ENCODE data around the gene CERK.

CERK gene

DNA sequence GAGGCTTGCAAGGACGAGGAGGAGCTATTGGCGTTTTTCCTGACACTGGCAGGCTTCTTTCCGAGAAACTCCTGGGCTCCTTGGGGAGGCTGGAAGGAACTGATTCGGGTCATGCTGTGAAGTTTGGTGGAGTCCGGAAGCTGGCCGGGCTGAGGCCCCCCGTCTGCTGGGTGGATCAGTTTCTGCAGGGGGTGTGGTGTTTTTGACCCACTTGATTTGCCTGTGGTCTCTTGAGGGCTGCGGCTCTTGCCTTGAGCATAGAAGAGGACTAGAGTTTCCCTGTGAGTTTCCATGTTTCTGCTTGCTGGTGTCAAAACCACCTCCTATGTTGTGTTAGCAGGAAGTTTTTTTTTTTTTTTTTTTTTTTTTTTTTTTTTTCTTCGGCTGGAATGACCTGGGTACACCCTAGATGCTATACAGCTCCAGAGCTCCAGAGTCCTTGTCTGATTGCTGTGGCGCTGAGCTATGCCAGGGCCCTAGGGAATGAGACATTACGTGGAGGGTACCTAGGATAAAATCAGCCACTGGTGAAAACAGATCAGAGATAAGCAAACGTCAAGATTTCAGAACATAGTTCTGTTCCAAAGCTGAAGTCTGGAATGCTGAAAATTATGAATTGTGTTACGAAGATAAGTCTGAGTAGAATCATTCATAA lies 25.1 kb upstream of the CERK start:
- peak; percentile 75 for DNase-seq (ENCODE audit: extremely low read depth, insufficient read length)
- no peaks in the 10 kb centered on the region for H3K27me3 ChIP-seq (replicated peaks; ENCODE audit: control insufficient read depth, insufficient read depth, low read length)
- H3K4me3 ChIP-seq (replicated peaks; ENCODE audit: low read depth, low read length): peak overlapping the region; percentile 99
- TF ChIP-seq, protein P1, sequence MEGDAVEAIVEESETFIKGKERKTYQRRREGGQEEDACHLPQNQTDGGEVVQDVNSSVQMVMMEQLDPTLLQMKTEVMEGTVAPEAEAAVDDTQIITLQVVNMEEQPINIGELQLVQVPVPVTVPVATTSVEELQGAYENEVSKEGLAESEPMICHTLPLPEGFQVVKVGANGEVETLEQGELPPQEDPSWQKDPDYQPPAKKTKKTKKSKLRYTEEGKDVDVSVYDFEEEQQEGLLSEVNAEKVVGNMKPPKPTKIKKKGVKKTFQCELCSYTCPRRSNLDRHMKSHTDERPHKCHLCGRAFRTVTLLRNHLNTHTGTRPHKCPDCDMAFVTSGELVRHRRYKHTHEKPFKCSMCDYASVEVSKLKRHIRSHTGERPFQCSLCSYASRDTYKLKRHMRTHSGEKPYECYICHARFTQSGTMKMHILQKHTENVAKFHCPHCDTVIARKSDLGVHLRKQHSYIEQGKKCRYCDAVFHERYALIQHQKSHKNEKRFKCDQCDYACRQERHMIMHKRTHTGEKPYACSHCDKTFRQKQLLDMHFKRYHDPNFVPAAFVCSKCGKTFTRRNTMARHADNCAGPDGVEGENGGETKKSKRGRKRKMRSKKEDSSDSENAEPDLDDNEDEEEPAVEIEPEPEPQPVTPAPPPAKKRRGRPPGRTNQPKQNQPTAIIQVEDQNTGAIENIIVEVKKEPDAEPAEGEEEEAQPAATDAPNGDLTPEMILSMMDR (IDR thresholded peaks at IDR 0.05; ENCODE audit: insufficient read depth, low read length, poor library complexity, severe bottlenecking): no peak
- H3K36me3 ChIP-seq (ENCODE audit: control insufficient read depth, insufficient read depth, low read length): peaks cover 5% of the 10 kb centered on the region; the same call in 1 of the 2 replicates

DNA sequence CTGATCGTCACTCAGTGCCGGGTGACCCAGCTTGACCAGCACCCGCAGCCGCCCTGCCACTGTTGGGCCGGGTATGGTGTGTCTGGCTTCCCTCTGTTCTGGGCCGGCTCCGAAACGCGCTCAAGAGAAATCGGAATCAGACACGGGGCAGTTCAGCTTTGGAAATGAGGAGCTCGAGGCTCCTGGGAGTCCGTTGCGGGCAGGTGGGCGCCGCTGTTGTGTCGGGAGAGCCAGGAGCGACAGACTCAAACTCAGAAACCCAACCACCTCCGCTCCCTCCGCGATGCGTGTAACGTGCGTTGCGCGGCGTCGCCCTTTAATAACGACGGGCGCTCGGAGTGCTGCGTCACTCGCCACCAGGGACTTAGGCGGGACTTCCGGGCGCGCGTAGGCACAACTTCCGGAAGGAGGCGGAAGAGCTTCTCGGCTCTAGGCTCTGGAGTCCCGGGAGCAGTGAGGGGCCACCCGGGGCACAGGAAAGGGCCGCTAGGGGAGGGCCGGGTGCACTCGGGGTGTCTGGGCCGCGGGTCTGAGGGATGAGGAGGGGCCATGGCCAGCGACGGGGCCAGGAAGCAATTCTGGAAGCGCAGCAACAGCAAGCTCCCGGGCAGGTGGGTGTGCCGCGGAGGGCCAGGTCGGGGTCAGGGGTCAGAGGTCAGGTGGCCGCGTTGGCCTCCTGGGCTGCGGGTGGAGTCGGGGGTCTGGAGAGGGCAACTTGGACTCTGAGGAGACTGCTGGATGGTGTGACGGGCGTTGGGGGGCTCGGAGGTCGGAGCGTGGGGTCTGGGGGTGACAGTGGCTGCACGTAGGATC lies 24.4 kb upstream of the CERK start, which contains the start of gene TBC1D22A:
Gene TBC1D22A (plus strand): TSS at position 413 of the 813 bp plus-strand sequence. CDS start 137 bp downstream, at position 550.
- Histone ChIP-seq H3K4me3 (replicated peaks; ENCODE audit: low read depth, low read length) (peak within 1 kb of the TSS; percentile 99), H3K27me3 (replicated peaks; ENCODE audit: control insufficient read depth, insufficient read depth, low read length) (no peaks in the 10 kb centered on the region), H3K36me3 (ENCODE audit: control insufficient read depth, insufficient read depth, low read length) (peaks cover 5% of the 10 kb centered on the region; the same call in 1 of the 2 replicates)
- DNase-seq (ENCODE audit: extremely low read depth, insufficient read length): peak; percentile 92
- TF ChIP-seq, protein P1 (IDR thresholded peaks at IDR 0.05; ENCODE audit: insufficient read depth, low read length, poor library complexity, severe bottlenecking): no peak

DNA sequence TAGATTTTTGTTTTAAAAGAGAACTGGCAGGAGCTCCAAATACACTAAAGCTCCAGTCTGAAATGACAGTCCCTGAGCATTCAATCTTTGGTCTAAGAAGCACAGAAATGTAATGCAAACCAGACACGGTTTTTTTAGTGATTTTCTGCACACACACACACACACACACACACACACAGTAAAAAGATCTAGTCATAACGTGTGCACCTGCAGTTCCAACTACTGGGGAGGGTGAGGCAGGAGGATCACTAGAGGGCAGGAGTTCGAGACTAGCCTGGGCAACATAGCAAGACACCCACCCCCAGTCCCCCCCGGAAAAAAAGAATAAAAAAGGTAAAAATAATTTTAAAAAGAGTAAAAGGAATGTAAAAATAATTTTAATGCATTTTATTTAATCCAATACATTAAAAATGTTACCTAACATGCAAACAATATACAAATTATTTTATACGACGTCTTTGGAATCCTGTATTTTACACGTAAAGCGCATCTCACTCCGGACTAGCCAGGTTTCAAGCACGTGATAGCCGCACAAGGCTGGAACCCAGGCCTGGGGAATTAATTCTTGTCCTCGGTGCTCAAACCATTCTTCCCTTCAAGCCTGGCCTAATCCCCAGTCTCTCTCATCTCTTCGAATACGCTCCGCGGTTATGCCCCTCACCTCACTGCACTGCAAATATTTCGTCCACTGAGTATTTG lies 23.6 kb upstream of the CERK start:
- Histone ChIP-seq H3K36me3 (ENCODE audit: control insufficient read depth, insufficient read depth, low read length) (peaks cover 5% of the 10 kb centered on the region; the same call in 1 of the 2 replicates), H3K27me3 (replicated peaks; ENCODE audit: control insufficient read depth, insufficient read depth, low read length) (no peaks in the 10 kb centered on the region), H3K4me3 (replicated peaks; ENCODE audit: low read depth, low read length) (peak overlapping the region; percentile 99)
- DNase-seq (ENCODE audit: extremely low read depth, insufficient read length): no peak
- TF ChIP-seq, protein P1 (IDR thresholded peaks at IDR 0.05; ENCODE audit: insufficient read depth, low read length, poor library complexity, severe bottlenecking): no peak

DNA sequence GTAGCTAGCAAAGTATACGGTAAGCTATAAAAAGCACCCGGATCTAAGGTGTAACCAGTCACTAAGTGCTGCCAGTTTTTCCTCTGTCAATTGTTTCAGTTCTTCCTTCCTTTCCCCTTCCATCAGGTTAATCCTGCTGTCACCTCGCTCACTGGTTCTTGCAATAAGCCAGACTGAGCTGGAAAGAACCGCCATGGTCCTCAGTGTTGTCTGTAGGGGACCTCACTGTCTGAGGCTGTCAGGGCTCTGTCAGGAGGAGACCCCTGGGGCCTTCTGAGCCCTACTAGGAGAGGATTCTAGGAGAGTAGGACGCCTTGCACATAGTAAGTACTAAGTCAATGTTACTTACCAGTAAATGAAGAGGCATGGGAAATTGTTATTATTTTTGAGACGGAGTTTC lies 23.0 kb upstream of the CERK start:
- no peak for DNase-seq (ENCODE audit: extremely low read depth, insufficient read length)
- TF ChIP-seq, protein P1 (IDR thresholded peaks at IDR 0.05; ENCODE audit: insufficient read depth, low read length, poor library complexity, severe bottlenecking): no peak

DNA sequence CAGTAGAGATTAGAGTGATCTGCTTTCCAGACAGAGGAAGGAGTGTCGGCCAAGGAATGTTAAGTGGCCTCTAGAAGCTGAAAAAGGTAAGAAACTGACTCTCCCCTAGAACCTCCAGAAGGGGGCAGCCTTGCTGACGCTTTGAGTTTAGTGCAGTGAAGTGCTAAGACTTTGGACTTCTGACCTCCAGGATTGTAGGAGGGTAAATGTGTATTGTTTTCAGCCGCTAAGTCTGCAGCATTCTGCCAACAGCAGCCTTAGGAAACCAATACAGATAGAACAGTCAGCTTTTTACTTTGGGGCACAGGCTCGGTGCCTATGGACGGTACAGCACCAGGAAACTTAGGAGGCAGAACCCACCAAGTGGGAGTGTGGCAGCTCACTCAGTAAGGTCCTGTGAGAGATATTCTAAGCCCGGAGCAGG lies 20.8 kb upstream of the CERK start:
- TF ChIP-seq, protein P1 (IDR thresholded peaks at IDR 0.05; ENCODE audit: insufficient read depth, low read length, poor library complexity, severe bottlenecking): peak; percentile 81
- Histone ChIP-seq H3K36me3 (ENCODE audit: control insufficient read depth, insufficient read depth, low read length) (no peaks in the 10 kb centered on the region), H3K27me3 (replicated peaks; ENCODE audit: control insufficient read depth, insufficient read depth, low read length) (no peaks in the 10 kb centered on the region), H3K4me3 (replicated peaks; ENCODE audit: low read depth, low read length) (no peak overlapping the region)
- no peak for DNase-seq (ENCODE audit: extremely low read depth, insufficient read length)

More for the DNA sequence above, 23.0 kb upstream of the CERK start:
- peak overlapping the region; percentile 99 for H3K4me3 ChIP-seq (replicated peaks; ENCODE audit: low read depth, low read length)
- H3K27me3 ChIP-seq (replicated peaks; ENCODE audit: control insufficient read depth, insufficient read depth, low read length): no peaks in the 10 kb centered on the region
- H3K36me3 ChIP-seq (ENCODE audit: control insufficient read depth, insufficient read depth, low read length): 0 out of 2 replicates have a peak, but pooled peaks cover 2% of the 10 kb centered on the region
